Testis (tissue), 2 donors: Measurements from ENCODE around the gene TRAF2.

ENCODE experiments used
- POLR2A ChIP-seq: fragments of 450-650 bp; IDR thresholded peaks from one replicate; pipeline ENCODE4 v1.6.1; 2017; ENCODE audit warnings: antibody characterized with exemption, mild to moderate bottlenecking, moderate library complexity
- TF ChIP-seq, protein P1 (sequence below), 3 experiments: fragments of 450-650 bp in 2 of 3; fragments of 200-600 bp in 1 of 3; sonication (generic) in 1 of 3; IDR thresholded peaks; one replicate each; pipeline ENCODE4 v1.5.1; 2016 to 2019; ENCODE audit warnings: antibody characterized with exemption in 3 of 3, mild to moderate bottlenecking in 2 of 3, moderate library complexity in 1 of 3

DNA sequence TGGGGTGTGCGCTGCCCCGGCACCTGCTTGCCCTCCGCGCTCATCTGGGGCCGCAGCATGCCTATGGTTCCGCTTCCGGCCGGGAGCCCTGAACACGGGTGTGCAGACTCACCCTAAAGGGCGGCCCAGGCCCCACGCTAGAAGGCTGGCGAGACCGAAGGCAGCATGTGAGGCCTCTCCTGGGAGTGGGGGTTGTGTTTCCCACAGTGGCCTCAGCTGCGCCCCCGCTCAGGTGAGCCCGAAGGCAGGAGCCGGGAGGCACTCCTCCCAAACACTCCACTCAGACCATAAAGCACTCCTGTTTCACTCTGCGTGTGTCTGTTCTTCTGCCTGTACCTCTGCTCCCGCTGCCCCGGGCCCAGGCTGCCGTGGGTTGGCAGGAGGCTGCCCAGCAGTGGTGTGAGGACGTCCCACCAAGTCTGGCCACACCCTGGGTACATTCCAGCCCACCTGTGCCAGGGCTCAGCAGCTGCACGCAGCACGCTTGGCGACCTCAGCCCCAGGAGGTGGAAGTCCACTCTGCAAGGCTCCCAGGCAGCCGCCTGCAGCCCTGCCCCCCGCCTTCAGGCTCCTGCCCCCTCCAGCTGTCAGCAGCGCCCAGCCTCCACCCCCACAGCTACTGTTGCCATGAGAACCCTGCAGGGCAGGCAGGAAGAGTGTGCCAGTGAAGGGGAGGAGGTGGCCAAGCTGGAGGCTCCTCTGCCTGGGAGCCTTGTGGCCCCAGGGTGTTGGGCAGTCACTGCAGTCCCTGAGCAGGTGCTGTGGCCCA lies 45.3 kb upstream of the TRAF2 start:
- no peak for TF ChIP-seq POLR2A
- TF ChIP-seq, protein P1, sequence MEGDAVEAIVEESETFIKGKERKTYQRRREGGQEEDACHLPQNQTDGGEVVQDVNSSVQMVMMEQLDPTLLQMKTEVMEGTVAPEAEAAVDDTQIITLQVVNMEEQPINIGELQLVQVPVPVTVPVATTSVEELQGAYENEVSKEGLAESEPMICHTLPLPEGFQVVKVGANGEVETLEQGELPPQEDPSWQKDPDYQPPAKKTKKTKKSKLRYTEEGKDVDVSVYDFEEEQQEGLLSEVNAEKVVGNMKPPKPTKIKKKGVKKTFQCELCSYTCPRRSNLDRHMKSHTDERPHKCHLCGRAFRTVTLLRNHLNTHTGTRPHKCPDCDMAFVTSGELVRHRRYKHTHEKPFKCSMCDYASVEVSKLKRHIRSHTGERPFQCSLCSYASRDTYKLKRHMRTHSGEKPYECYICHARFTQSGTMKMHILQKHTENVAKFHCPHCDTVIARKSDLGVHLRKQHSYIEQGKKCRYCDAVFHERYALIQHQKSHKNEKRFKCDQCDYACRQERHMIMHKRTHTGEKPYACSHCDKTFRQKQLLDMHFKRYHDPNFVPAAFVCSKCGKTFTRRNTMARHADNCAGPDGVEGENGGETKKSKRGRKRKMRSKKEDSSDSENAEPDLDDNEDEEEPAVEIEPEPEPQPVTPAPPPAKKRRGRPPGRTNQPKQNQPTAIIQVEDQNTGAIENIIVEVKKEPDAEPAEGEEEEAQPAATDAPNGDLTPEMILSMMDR (IDR thresholded peaks at IDR 0.05) = no peak
